Bone marrow (tissue), 2 donors: ENCODE data around the gene BBS10.
A peak's percentile ranks its signal among the peaks of the same experiment; 100 is the strongest.
"Not testable (repeated sequence)": the region's sequence is repeated elsewhere in the genome, so short reads cannot be mapped to it uniquely, and the experiment has no call there.

Experiments used
- DNase-seq, 2 donors: peaks; one replicate each; lab custom pipeline; 2025; lab: John Stamatoyannopoulos, UW

Gene BBS10

DNA sequence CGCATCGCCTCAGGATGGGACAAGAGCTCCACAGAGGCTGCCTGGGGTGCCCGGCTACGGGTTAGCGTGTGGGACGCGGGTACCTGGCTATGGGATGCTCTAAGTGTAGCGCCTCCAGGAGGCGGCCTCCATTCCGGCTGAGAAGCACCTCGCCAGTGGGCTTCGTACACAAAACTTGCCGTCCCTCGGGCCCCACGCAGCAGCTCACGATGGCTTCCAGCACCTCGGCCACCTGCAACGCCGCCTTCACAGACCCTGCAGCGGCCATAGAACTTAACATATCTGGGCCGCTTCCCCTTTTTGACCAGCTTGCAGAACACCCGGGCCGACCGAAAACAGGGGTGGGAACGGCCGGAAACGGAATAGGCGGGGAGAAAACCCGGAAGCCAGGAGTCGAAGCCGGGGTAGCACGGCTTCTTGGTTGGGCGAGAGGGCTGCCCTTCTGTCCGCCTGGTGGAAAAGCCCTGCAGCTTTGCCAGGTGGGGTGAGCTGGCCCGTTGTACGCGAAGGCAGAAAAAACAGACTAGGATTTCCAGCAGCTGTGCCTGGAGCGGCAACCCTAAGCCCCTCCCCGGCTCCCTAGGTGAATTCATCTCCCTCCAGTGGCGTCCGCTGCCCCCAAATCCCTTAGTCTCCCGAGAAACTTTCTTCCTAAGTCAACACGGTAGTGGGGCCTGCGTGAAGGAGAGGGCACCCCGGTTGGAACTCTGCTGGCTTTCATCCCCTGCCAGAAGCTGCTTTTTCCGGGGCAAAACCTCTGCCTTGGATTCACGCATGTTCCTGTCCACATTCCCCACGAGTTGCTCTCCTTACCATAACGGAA lies at the start of gene BBS10:
BBS10 (minus strand) TSS at position 337 of the 823 bp plus-strand sequence; CDS start at position 280, 57 bp downstream.
- peak; percentile 75 to 92 for DNase-seq

DNA sequence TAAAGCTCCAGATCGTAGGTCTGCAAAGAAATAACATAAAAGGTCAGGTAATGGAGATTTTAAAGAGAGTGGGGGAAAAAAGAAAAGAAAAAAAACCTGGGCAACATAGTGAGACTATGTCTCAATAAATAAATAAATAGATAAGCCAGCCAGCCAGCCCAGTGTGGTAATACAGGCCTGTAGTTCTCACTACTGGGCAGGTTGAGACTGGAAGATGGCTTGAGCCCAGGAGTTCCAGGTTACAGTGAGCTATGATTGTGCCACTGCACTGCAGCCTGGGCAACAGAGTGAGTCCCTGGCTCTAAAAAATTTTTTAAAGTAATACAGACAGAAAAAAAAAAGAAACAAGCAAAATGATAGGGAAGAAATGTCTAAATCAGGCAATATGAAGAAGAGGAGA lies 43.2 kb upstream of the BBS10 start:
- no peak for DNase-seq

DNA sequence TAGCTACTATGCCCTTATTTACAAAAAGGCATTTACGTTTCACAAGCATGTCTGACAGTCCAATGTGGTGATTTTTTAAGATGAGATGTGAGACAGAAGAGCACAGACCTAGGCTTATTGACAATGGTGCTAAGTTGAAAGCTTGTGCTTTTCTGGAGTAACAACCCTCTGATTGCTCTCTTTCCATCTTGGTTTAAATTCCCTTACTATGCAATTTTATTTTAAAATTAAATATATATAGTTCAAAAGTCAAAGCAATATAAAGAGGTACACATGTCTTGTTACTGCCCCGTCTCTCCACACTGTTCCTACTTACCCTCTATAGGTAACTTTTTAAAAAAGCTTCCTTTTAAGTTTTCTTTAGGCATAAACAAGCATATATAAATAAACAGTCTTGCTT lies 39.4 kb upstream of the BBS10 start:
- no peak for DNase-seq

DNA sequence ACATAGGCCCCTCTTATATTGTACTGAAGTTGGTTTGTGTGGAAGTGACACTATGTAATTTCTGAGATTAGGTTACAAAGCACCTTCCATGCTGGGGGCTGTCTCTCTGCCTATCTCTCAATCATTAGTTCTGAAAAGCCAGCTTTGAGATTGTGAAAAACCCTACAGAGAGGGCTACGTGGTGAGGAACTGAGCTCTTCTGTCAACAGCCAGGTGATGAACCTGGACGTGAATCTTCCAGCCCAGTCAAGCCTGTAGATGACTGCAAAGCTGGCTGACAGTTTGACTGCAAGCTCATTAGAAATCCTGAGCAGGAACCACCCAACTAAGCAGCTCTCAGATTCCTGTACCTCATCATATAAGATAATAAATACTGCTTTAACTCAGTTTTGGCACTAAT lies 36.3 kb upstream of the BBS10 start:
- no peak for DNase-seq

DNA sequence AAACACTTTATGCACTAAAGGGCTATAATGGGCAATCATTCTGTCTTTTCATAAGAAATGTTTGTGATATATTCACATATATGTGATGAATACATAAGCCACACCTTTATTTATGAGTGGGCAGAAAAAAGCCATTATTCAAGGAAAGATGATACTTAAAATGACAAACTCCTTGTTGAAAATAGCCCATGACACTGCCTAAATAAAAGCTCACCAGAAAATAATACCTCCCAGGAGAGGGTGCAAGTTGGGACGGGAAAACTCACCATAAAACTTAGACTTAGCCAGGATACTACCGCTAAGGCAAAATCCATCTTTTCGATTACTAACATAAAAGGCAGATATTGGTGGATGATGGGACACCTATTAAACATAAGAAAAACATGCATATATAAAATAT lies 35.8 kb upstream of the BBS10 start:
- DNase-seq = no peak

DNA sequence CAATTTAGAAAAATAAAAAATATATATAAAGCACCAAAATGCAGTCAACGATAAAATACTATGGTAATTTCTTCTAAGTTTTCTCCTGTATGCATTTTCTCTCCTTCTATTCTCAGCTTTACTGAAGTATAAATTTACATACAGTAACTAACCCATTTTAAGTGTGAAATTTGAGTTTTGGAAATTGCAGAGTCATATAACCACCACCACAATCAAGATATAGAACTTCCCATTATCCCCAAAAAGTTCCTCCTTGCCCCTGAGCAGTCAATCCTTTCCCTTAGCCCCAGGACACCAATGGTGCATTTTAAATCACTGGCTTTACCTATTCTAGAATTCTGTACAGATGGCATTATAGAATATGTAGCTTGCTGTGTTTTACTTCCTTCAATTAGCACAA lies 31.0 kb upstream of the BBS10 start:
- DNase-seq = no peak

DNA sequence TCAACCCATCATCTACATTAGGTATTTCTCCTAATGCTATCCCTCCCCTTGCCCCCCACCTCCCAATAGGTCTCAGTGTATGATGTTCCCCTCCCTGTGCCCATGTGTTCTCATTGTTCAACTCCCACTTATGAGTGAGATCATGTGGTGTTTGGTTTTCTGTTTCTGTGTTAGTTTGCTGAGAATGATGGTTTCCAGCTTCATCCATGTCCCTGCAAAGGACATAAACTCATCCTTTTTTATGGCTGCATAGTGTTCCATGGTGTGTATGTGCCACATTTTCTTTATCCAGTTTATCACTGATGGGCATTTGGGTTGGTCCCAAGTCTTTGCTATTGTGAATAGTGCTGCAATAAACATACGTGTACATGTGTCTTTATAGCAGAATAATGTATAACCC lies 28.7 kb upstream of the BBS10 start:
- DNase-seq = not testable (repeated sequence)

DNA sequence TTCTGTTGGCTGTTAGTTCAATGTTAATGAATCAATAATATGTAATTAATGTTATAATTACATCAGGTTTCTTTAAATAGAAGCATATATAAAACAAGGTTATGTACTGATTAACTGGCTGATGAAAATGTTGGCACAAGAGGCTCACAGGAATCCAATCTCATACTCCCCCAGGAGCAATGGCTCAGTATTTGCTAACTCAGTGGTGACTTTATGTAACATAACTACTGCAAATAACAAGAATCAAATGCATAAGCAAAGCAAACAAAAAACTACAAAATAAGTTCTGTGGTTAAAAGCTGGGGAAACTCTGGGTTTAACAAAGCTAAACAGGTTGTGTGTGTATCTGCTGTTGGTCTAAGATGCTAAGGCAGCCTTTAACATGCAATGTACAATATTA lies 27.7 kb upstream of the BBS10 start:
- no peak for DNase-seq

DNA sequence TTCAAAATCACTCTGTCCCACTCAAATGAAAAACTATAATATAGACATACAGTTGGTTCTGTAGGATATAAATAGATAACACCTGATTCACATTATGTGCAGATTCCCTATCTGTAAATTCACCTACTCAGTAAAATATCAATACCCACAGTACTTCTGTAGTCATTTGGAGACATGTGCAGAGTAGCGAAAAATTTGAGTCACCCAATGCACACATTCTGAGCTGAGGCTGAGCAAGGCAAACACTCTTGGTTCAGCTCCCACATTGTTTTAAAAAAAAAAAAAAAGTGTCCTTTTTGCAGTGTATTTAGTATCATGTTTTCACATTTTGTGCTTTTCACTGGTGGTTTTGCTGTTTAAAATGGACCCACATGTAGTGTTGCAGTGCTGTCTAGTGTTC lies 27.3 kb upstream of the BBS10 start:
- no peak for DNase-seq

DNA sequence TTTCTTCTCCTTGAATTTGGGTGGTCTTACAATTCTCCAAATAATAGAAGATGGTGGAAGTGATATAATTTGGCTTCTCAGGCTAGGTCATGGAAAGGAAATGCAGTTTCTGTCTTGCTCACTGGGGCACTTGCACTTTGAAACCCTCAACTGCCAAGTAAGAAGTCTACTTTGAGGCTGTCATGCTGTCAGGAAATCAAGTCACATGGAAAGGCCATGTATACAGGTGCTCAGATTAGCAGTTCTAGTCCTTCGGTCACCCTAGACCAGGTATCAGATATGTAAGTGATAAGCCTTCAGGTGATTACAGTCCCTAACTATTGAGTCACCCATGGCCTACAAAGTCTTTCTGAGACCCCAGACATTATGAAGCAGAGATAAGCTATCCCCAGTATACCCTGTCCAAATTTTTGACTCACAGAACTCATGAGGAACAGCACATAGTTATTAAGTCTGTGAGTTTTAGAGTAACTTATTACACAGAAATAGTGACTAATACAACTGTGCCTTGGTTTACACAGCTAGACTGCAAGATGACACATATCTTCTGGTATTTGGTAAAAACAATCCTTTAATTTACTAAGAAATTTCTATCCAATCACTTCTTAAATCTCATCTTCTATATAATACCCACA lies 26.3 kb upstream of the BBS10 start:
- DNase-seq = no peak

DNA sequence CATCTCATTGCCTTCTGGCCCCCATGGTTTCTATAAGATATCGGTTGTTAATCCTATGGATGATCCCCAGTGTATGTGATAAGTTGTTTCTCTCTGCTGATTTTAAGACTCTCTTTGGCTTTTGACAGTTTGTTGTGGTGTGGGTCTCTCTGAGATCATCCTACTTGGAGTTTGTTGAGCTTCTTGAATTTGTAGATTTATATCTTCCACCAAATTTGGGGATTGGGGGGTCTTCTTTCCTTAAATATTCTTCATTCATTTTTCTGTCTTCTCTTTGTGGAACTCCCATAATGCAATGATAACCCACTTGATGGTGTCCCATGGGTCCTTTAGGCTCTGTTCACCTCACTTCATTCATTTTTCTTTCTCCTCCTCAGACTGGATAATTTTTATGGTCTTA lies 20.0 kb upstream of the BBS10 start:
- DNase-seq = no peak

DNA sequence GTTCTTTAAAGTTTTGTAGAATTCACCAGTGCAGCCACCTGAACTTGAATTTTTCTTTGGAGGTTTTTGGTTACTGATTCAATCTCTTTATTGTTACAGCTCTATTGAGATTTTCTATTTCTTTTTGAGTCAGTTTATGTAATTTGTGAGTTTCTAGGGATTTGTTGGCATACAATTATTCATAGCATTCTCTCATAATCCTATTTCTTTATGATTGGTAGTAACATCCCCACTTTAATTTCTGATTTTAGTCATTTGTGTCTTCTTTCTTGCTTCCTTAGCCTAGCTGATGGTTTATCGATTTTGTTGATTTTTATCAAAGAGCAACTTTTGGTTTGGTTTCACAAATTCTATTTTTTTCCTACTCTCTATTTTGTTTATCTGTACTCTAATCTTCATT lies 17.9 kb upstream of the BBS10 start:
- no peak for DNase-seq

DNA sequence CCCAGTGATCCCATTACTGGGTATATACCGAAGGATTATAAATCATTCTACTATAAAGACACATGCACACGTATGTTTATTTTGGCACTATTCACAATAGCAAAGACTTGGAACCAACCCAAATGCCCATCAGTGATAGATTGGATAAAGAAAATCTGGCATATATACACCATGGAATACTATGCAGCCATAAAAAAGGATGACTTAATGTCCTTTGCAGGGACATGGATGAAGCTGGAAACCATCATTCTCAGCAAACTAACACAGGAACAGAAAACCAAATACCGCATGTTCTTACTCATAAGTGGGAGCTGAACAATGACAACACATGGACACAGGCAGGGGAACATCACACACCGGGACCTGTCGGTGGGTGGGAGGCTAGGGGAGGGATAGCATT lies 15.9 kb upstream of the BBS10 start:
- not testable (repeated sequence) for DNase-seq

DNA sequence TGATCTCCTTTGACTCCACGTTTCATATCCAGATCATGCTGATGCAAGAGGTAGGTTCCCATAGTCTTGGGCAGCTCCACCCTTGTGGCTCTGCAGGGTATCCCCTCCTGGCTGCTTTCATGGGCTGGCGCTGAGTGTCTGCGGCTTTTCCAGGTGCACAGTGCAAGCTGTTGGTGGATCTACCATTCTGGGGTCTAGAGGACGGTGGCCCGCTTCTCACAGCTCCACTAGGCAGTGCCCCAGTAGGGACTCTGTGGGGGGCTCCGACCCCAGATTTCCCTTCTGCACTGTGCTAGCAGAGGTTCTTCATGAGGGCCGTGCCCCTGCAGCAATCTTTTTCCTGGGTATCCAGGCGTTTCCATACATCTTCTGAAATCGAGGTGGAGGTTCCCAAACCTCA lies 12.1 kb upstream of the BBS10 start:
- no peak for DNase-seq

DNA sequence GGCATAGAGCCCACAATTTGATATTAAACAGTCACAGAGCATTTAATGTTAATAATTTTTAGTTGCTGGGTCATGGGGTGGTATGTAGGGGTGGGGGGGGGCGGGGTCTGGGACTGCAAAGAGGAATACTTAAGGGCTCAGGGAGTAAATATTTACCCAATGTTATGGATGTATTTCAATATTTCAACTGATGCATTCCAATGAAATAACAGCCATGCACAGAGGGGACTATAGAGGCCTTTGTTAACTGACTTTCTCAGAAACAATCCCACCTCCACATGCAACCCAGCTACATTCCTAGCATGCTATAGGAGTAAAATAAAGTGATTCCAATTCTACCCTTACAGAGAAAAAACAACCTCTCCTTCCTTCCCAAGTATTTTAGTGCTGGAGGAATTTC lies 7.9 kb upstream of the BBS10 start:
- no peak for DNase-seq

DNA sequence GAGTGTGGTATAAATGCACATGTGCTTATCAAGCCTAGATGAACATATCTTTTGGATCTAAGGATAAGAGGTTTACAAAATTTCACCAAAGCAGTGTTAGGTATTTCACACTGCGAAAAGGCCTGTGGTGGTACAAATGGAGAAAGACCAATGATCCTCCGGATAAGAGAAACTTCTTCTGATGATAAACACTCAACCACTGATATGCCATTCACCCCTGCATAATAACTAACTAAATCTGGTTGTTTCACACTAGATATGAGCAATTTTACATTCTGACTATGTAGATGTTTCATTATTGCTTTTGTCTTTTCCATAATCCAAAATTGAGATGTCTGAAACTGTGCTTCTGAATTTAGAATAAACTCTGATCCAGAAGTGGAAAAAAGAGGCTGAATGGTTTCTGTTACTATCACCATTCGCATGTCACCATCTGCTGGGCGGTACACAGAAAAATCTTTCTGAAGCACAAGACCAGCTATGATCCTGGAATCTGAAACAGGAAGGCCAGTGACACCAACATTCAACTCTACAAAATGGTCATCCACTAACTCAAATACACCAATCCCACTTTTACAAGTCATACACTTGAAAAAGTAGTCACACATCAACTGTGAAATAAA lies 1.3 kb downstream of the BBS10 start:
- no peak for DNase-seq

DNA sequence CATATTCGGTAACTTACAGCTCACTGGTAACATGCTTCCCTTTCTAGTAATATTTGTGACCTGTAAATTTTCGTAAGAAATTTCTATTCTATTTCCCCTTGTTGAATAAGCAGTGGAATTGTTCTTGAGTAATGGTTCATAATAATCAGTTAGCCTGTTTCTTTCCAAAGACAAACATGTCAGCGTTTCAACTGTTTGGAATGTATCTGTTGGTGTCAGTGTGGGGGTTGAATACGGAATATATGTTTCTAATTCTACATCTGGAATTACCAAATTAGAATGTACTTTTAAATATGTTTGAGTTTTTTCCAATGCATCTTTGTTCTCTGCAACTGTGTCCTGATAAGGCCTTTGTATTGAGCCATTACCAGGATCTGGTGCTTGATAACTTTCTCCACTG lies 2.0 kb downstream of the BBS10 start:
- DNase-seq = no peak

DNA sequence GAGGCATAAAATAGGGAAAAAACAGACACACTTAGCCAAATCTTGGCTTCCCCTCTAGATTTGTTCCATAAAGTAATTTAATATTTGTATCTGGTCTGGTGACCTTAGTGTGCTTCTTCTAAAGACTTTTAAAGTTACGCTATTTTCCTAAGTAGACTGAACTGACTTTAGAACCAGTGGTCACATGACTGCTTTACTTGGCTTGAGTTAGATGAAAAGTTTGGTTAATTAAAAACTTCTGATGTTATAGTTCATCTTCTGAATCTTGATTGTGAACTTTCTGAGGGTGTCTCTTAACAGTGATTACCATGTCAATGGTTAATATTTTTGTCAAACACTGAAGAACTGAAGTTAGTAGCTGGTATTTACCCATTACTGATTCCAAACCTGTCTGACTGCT lies 2.6 kb downstream of the BBS10 start:
- DNase-seq = no peak

DNA sequence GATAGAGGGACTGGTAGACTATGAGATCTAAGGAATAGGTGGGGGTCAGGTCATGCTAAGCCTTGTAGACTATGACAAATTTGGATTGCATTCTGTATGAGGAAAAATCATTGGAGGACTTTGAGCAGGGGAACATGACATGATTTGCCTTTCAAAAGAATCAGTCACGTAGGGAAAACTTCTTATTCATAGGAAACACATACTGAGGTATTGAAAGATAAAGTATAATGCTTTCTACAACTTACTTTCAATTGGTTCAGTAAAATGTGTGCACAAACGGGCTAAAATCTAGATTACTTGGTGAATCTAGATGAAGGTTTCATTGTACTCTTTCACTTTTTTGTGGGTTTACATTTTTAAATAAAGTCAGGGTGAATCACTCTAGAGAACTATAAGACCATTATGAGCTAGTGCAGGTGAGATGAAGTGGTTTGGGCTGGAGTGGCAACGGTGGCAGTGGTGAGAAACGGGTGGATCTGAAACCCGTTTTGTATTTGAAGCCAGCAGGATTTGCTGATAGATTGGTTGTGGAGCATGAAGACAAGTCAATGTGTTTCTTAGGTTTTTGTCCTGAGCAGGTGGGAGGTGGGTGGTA lies 6.7 kb downstream of the BBS10 start:
- DNase-seq = no peak

DNA sequence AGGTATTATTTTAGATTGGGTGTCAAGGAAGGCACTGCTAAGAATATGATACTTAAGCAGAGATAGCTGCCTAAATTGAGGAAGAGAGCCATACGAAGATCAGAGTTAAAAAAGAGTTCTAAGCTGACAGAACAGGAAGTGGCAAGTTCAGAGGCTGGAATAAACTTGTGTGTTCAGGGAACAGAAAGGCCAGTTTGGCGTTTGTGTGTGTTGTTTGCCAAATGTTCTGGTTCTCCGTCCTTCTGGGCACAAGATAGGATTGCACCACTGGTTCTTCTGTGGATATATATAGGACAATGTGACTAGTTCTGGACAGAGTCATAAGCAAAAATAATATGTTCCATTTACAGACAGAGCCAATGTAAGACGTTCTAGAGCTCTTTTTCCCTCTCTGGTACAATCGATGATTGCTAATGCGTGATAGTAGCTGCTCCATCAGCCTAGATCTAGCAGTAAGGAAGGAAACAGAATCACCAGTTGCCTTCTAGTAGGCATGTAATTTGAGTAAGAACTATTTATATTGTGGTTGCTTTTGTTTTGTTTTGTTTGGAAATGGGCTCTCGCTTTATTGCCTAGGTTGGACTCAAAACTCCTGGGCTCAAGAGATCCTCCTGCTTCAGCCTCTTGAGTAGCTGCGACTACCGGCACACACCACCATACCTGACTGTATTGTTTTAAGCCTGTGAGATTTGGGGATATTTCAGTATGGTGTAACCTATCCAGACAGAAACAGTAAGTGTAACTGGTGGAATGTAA lies 7.4 kb downstream of the BBS10 start:
- no peak for DNase-seq

DNA sequence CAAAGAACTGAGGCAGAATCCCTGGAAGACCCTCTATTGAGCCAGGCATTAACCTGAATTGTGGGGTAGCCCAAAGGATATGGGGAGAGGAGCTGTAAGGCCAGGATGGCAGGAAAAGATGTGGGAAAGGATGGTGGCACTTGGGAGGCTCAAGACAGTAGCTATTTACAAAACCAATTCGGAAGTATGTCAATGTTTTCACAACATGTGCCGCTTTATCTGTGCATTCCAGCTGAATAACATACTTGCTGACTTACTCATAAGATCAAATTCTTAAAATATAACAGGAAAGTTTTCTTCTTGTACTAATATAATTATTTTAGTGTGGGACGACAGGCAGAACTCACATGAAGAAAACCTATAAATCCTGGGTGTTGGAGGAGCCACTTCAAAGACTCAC lies 10.6 kb downstream of the BBS10 start:
- no peak for DNase-seq

DNA sequence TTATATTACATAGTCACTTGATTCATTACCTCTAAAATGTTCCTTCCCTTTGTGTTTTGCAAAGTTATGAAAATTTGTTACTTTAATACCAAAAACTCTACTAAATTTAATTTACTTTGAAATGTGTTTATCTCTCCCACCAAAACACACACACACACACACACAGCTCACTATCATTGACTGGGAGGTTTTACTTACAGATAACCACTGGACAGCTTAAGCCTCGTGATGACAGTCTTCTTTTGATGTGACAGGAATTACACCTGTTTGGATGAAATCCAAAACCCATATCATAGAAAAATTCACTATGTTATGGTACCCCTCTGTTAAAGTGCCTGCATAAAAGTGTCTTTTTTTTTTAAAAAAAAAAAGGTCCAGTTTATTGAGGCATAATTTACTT lies 15.6 kb downstream of the BBS10 start:
- no peak for DNase-seq
